ENCODE results near the gene PLEKHM2. TPM values are rescaled to one million over a fixed set of nuclear protein-coding genes. Genes with fewer than 3 reads are reported as not detected.

Gene PLEKHM2
- total RNA-seq, 1 experiment from 2014 or later: 45.9 TPM

DNA sequence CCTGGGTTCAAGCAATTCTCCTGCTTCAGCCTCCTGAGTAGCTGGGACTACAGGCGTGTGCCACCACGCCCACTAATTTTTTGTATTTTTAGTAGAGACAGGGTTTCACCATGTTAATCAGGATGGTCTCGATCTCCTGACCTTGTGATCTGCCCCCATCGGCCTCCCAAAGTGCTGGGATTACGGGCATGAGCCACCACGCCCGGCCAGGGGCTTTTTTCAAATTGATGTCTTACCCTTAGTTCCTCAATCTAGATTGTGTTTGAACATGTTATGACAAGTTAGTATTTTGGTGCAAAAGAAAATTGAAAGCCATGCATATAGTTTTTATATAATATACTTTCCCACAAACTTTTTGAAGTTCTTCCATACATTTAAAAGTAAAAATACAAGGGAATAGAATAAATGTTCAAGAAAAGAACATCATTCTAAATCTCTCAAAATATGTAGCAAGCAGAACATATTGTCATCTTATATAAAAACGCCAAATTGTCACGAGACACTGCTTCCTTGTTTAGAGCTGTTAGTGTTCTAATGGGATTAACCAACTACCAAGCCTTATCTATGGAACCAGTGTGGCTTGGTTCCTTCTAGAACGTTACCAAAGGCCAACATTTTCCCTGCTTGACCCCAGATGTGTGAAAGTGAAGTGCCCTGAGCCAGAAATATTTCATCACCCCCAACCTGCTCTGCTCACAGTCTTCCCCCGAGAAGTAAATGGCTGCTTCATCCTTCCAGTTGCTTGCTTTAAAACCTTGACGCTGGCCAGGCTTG is 9.5 kb upstream of the PLEKHM2 start:
- H4K91ac ChIP-seq (ENCODE audit: insufficient read length, low read depth, low read length): no peak overlapping the region
- H2AK5ac ChIP-seq (ENCODE audit: insufficient read length, low read length): no peak overlapping the region
- no peak overlapping the region for H4K8ac ChIP-seq (replicated peaks; ENCODE audit: insufficient read length, low read depth, low read length)
- no peaks in the 10 kb centered on the region for H3K79me2 ChIP-seq (ENCODE audit: insufficient read depth, low read length)
- H3K9ac ChIP-seq (ENCODE audit: extremely low read depth, insufficient read length, low read length): no peak overlapping the region
- H3T11ph ChIP-seq (ENCODE audit: low read length): no peak overlapping the region
- no peak overlapping the region for H3K4ac ChIP-seq (ENCODE audit: low read depth, low read length)
- H3K27ac ChIP-seq (ENCODE audit: insufficient read length, low read depth, low read length): no peak overlapping the region
- H2BK15ac ChIP-seq (ENCODE audit: low read depth, low read length): no peak overlapping the region
- H2BK5ac ChIP-seq (ENCODE audit: insufficient read length, low read length): no peak overlapping the region
- WGBS (ENCODE audit: extremely low coverage, insufficient read length, low lambda C conversion rate): no CpG with 5 or more reads among the region's 12 CpGs
- H3K27ac Mint-ChIP-seq: no peak overlapping the region
- no peak overlapping the region for H3K23ac ChIP-seq (ENCODE audit: insufficient read length, low read depth, low read length)
- no peak for DNase-seq
- no peak overlapping the region for H2BK12ac ChIP-seq (ENCODE audit: insufficient read length, low read depth, low read length)
- no peak overlapping the region for H3K14ac ChIP-seq (ENCODE audit: insufficient read depth, low read length)
- H2BK20ac ChIP-seq (ENCODE audit: low read depth, low read length, poor library complexity, severe bottlenecking): no peak overlapping the region
- H3K27me3 Mint-ChIP-seq (ENCODE audit: low read depth): no peaks in the 10 kb centered on the region
- peaks cover 12 to 18% of the 10 kb centered on the region in 2 experiments for H3K9me3 Mint-ChIP-seq
- H3K4me1 Mint-ChIP-seq: peaks cover 3 to 5% of the 10 kb centered on the region in 2 experiments; a peak in 3 of 4 replicates
- no peak overlapping the region for H3K4me3 Mint-ChIP-seq
- no peak overlapping the region for H3K18ac ChIP-seq (ENCODE audit: insufficient read length, low read depth, low read length)
- H3K79me1 ChIP-seq (ENCODE audit: insufficient read depth, low read depth, low read length, poor library complexity, severe bottlenecking): no peaks in the 10 kb centered on the region
- no peak overlapping the region for H3K4me2 ChIP-seq (ENCODE audit: insufficient read depth, insufficient read length, low read length)
- no peak overlapping the region for H2BK120ac ChIP-seq (ENCODE audit: low read depth, low read length, poor library complexity, severe bottlenecking)
- peaks cover 0 to 7% (median 5%) of the 10 kb centered on the region in 3 experiments; a peak in 3 of 7 replicates for H3K36me3 Mint-ChIP-seq (ENCODE audit: insufficient read depth in 1 of 3, low read depth in 3 of 3)
- H4K5ac ChIP-seq (ENCODE audit: insufficient read length, low read depth, low read length): no peak overlapping the region
- H3K23me2 ChIP-seq (ENCODE audit: insufficient read length, low read depth, low read length, poor library complexity, severe bottlenecking): no peaks in the 10 kb centered on the region
- no peak overlapping the region for H3K56ac ChIP-seq (ENCODE audit: insufficient read length, low read depth, low read length)
- no peaks in the 10 kb centered on the region; the same call in 1 of the 2 replicates for H3K4me1 ChIP-seq (ENCODE audit: insufficient read depth, low read length)
- H2AFZ ChIP-seq (ENCODE audit: low read length): no peak overlapping the region
- TF ChIP-seq, protein P1, sequence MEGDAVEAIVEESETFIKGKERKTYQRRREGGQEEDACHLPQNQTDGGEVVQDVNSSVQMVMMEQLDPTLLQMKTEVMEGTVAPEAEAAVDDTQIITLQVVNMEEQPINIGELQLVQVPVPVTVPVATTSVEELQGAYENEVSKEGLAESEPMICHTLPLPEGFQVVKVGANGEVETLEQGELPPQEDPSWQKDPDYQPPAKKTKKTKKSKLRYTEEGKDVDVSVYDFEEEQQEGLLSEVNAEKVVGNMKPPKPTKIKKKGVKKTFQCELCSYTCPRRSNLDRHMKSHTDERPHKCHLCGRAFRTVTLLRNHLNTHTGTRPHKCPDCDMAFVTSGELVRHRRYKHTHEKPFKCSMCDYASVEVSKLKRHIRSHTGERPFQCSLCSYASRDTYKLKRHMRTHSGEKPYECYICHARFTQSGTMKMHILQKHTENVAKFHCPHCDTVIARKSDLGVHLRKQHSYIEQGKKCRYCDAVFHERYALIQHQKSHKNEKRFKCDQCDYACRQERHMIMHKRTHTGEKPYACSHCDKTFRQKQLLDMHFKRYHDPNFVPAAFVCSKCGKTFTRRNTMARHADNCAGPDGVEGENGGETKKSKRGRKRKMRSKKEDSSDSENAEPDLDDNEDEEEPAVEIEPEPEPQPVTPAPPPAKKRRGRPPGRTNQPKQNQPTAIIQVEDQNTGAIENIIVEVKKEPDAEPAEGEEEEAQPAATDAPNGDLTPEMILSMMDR (conservative IDR thresholded peaks at IDR 0.05): no peak
- H3K9me3 ChIP-seq (ENCODE audit: control insufficient read depth, low read depth, low read length): no peaks in the 10 kb centered on the region
- no peaks in the 10 kb centered on the region for H4K20me1 ChIP-seq (ENCODE audit: control insufficient read depth, insufficient read depth, insufficient read length)
- H3K27me3 ChIP-seq (ENCODE audit: insufficient read depth, low read length): no peaks in the 10 kb centered on the region
